SK-N-SH (cell line): ENCODE results near the gene MOCOS.

ENCODE experiments used
- CTCF ChIP-seq: fragments of 200-600 bp; sonication (generic); IDR thresholded peaks from 2 replicates; pipeline ENCODE4 v1.6.1; 2017; ENCODE audit warnings: antibody characterized with exemption, mild to moderate bottlenecking, moderate library complexity
- EP300 ChIP-seq, 2 experiments: IDR thresholded peaks; 2 replicates each; pipeline versions ENCODE4 v1.4.0 to v1.6.1; 2012; ENCODE audit warnings: borderline replicate concordance in 1 of 2, low read depth in 1 of 2, low read length in 1 of 2
- FOXM1 ChIP-seq: IDR thresholded peaks from 2 replicates; pipeline ENCODE4 v1.4.0; 2012; ENCODE audit warnings: low read depth, mild to moderate bottlenecking
- MAX ChIP-seq: IDR thresholded peaks from 2 replicates; pipeline ENCODE4 v1.4.0; 2012; ENCODE audit warnings: low read depth
- POLR2AphosphoS5 ChIP-seq: IDR thresholded peaks from 2 replicates; pipeline ENCODE4 v1.6.1; 2012; ENCODE audit warnings: low read depth, low read length
- RAD21 ChIP-seq: IDR thresholded peaks from 2 replicates; pipeline ENCODE4 v1.6.1; 2012; ENCODE audit warnings: mild to moderate bottlenecking, low read length
- REST ChIP-seq: IDR thresholded peaks from 2 replicates; pipeline ENCODE4 v1.6.1; 2012; ENCODE audit warnings: mild to moderate bottlenecking, low read depth, low read length, moderate library complexity

GRCh38 chr18:36139245-36139644 lies 48.1 kb upstream of the MOCOS start:
- TF ChIP-seq REST (no peak), EP300 (IDR thresholded peaks at IDR 0.05; ENCODE audit: borderline replicate concordance in 1 of 2, low read depth in 1 of 2, low read length in 1 of 2) (no peak), CTCF (no peak), RAD21 (no peak), FOXM1 (no peak), MAX (no peak), POLR2AphosphoS5 (no peak)
